Central memory CD8-positive, alpha-beta T cell (primary cell): ENCODE data around the gene EDEM2.
"Not testable (repeated sequence)": the region's sequence is repeated elsewhere in the genome, so short reads cannot be mapped to it uniquely, and the experiment has no call there.

Experiments used
- ATAC-seq: fragments of 150-1000 bp; cut with Tn5 transposase; replicated peaks from 2 replicates; pipeline ENCODE4 v1.10.0; 2022; ENCODE audit warnings: mild to moderate bottlenecking, moderate FRiP score, moderate number of reproducible peaks; ENCODE audit not compliant: poor library complexity, severe bottlenecking; ENCODE audit errors: extremely low read depth
- DNase-seq, 2 donors: peaks; one replicate each; pipeline ENCODE4 v3.0.0; 2021; ENCODE audit warnings: low spot score in 2 of 2
- H3K27ac Mint-ChIP-seq: one replicate; pipeline ENCODE4 v1.8.0; 2022; ENCODE audit warnings: low read depth, mild to moderate bottlenecking, moderate library complexity, mixed read lengths
- H3K27me3 Mint-ChIP-seq: one replicate; pipeline ENCODE4 v1.8.0; 2022; ENCODE audit warnings: mixed read lengths
- H3K36me3 Mint-ChIP-seq: one replicate; pipeline ENCODE4 v1.8.0; 2022; ENCODE audit warnings: mild to moderate bottlenecking, moderate library complexity, mixed read lengths; ENCODE audit not compliant: insufficient read depth
- H3K4me1 Mint-ChIP-seq: one replicate; pipeline ENCODE4 v1.8.0; 2022; ENCODE audit warnings: mixed read lengths
- H3K4me3 Mint-ChIP-seq: one replicate; pipeline ENCODE4 v1.8.0; 2022; ENCODE audit warnings: mild to moderate bottlenecking, moderate library complexity, mixed read lengths
- H3K9me3 Mint-ChIP-seq: one replicate; pipeline ENCODE4 v1.8.0; 2022; ENCODE audit warnings: mixed read lengths

EDEM2 gene

GRCh38 chr20:35087355-35087754, 59.8 kb downstream of the EDEM2 start:
- Mint-ChIP-seq H3K27me3 (no peaks in the 10 kb centered on the region), H3K9me3 (no peaks in the 10 kb centered on the region), H3K36me3 (peaks cover 23% of the 10 kb centered on the region), H3K27ac (peak overlapping the region; percentile 2), H3K4me3 (no peak overlapping the region), H3K4me1 (peaks cover 55% of the 10 kb centered on the region)
- DNase-seq (no peak), ATAC-seq (no peak)

GRCh38 chr20:35085477-35086225, 61.5 kb downstream of the EDEM2 start:
- Mint-ChIP-seq H3K9me3 (no peaks in the 10 kb centered on the region), H3K36me3 (peaks cover 20% of the 10 kb centered on the region), H3K27me3 (no peaks in the 10 kb centered on the region), H3K27ac (peak overlapping the region; percentile 81), H3K4me1 (peaks cover 50% of the 10 kb centered on the region), H3K4me3 (no peak overlapping the region)
- no peak for DNase-seq
- peak; percentile 97 for ATAC-seq

- no peaks in the 10 kb centered on the region for H3K9me3 Mint-ChIP-seq
- no peak for ATAC-seq
- no peak for DNase-seq
- H3K36me3 Mint-ChIP-seq: peaks cover 20% of the 10 kb centered on the region
- H3K27ac Mint-ChIP-seq: no peak overlapping the region
- peaks cover 51% of the 10 kb centered on the region for H3K4me1 Mint-ChIP-seq
- no peak overlapping the region for H3K4me3 Mint-ChIP-seq
- H3K27me3 Mint-ChIP-seq: no peaks in the 10 kb centered on the region
These were observed 62.1 kb downstream of the EDEM2 start for GRCh38 chr20:35084998-35085397.

GRCh38 chr20:35080348-35080642, 66.8 kb downstream of the EDEM2 start:
- DNase-seq, H3K27me3 Mint-ChIP-seq, H3K9me3 Mint-ChIP-seq: not testable (repeated sequence)
- ATAC-seq: peak; percentile 54
- peaks cover 17% of the 10 kb centered on the region for H3K36me3 Mint-ChIP-seq
- peak overlapping the region; percentile 52 for H3K27ac Mint-ChIP-seq
- peaks cover 49% of the 10 kb centered on the region for H3K4me1 Mint-ChIP-seq
- peak overlapping the region; percentile 44 for H3K4me3 Mint-ChIP-seq

GRCh38 chr20:35079472-35080347, 67.4 kb downstream of the EDEM2 start:
- H3K36me3 Mint-ChIP-seq: peaks cover 21% of the 10 kb centered on the region
- H3K27me3 Mint-ChIP-seq: no peaks in the 10 kb centered on the region
- peaks cover 44% of the 10 kb centered on the region for H3K4me1 Mint-ChIP-seq
- no peaks in the 10 kb centered on the region for H3K9me3 Mint-ChIP-seq
- peak overlapping the region; percentile 44 for H3K4me3 Mint-ChIP-seq
- ATAC-seq (peak; percentile 82), DNase-seq (no peak)
- H3K27ac Mint-ChIP-seq: peak overlapping the region; percentile 52

- H3K4me1 Mint-ChIP-seq: peaks cover 42% of the 10 kb centered on the region
- no peak overlapping the region for H3K4me3 Mint-ChIP-seq
- peaks cover 22% of the 10 kb centered on the region for H3K36me3 Mint-ChIP-seq
- H3K27ac Mint-ChIP-seq: peak overlapping the region; percentile 8
- no peak for ATAC-seq
- H3K27me3 Mint-ChIP-seq: no peaks in the 10 kb centered on the region
- no peaks in the 10 kb centered on the region for H3K9me3 Mint-ChIP-seq
- DNase-seq: no peak
These were observed 69.3 kb downstream of the EDEM2 start for GRCh38 chr20:35077872-35078271.

GRCh38 chr20:35077341-35077740, 69.8 kb downstream of the EDEM2 start:
- no peaks in the 10 kb centered on the region for H3K9me3 Mint-ChIP-seq
- no peak for DNase-seq
- peaks cover 22% of the 10 kb centered on the region for H3K36me3 Mint-ChIP-seq
- H3K27me3 Mint-ChIP-seq: no peaks in the 10 kb centered on the region
- no peak for ATAC-seq
- peaks cover 44% of the 10 kb centered on the region for H3K4me1 Mint-ChIP-seq
- no peak overlapping the region for H3K27ac Mint-ChIP-seq
- H3K4me3 Mint-ChIP-seq: no peak overlapping the region

- Mint-ChIP-seq H3K4me1 (peaks cover 52% of the 10 kb centered on the region), H3K36me3 (peaks cover 23% of the 10 kb centered on the region)
- not testable (repeated sequence) for H3K9me3 Mint-ChIP-seq, H3K27me3 Mint-ChIP-seq, H3K27ac Mint-ChIP-seq, ATAC-seq, DNase-seq, H3K4me3 Mint-ChIP-seq
These were observed 75.5 kb downstream of the EDEM2 start for GRCh38 chr20:35071436-35072153.

- H3K36me3 Mint-ChIP-seq: peaks cover 9% of the 10 kb centered on the region
- no peak overlapping the region for H3K27ac Mint-ChIP-seq
- no peak for ATAC-seq
These were observed 80.9 kb downstream of the EDEM2 start for GRCh38 chr20:35066194-35066593.

More at GRCh38 chr20:35066194-35066593, 80.9 kb downstream of the EDEM2 start:
- no peak for DNase-seq
- H3K27me3 Mint-ChIP-seq: no peaks in the 10 kb centered on the region
- H3K4me1 Mint-ChIP-seq: peaks cover 73% of the 10 kb centered on the region
- no peak overlapping the region for H3K4me3 Mint-ChIP-seq
- H3K9me3 Mint-ChIP-seq: no peaks in the 10 kb centered on the region
